Skeletal muscle satellite cell (primary cell): ENCODE results near the gene UCK2.

Experiments used
- H3K27me3 ChIP-seq: 2 replicates; pipeline ENCODE4 v1.7.0; 2013; ENCODE audit warnings: low read length; ENCODE audit not compliant: control insufficient read depth, insufficient read depth
- H3K36me3 ChIP-seq: 2 replicates; pipeline ENCODE4 v1.7.0; 2013; ENCODE audit warnings: mild to moderate bottlenecking, control low read depth, low read length; ENCODE audit not compliant: insufficient read depth
- H3K4me1 ChIP-seq: 2 replicates; pipeline ENCODE4 v1.7.0; 2013; ENCODE audit warnings: low read length; ENCODE audit not compliant: control insufficient read depth, insufficient read depth
- H3K4me2 ChIP-seq: 2 replicates; pipeline ENCODE4 v1.7.0; 2013; ENCODE audit warnings: mild to moderate bottlenecking, low read length
- H3K4me3 ChIP-seq: 2 replicates; pipeline ENCODE4 v1.7.0; 2013; ENCODE audit warnings: low read length
- H3K9ac ChIP-seq: 2 replicates; pipeline ENCODE4 v1.7.0; 2013; ENCODE audit warnings: mild to moderate bottlenecking, low read depth, low read length, moderate library complexity
- H3K9me3 ChIP-seq: replicated peaks from 2 replicates; pipeline ENCODE4 v1.7.0; 2013; ENCODE audit warnings: mild to moderate bottlenecking, control low read depth, low read length

The UCK2 gene

DNA sequence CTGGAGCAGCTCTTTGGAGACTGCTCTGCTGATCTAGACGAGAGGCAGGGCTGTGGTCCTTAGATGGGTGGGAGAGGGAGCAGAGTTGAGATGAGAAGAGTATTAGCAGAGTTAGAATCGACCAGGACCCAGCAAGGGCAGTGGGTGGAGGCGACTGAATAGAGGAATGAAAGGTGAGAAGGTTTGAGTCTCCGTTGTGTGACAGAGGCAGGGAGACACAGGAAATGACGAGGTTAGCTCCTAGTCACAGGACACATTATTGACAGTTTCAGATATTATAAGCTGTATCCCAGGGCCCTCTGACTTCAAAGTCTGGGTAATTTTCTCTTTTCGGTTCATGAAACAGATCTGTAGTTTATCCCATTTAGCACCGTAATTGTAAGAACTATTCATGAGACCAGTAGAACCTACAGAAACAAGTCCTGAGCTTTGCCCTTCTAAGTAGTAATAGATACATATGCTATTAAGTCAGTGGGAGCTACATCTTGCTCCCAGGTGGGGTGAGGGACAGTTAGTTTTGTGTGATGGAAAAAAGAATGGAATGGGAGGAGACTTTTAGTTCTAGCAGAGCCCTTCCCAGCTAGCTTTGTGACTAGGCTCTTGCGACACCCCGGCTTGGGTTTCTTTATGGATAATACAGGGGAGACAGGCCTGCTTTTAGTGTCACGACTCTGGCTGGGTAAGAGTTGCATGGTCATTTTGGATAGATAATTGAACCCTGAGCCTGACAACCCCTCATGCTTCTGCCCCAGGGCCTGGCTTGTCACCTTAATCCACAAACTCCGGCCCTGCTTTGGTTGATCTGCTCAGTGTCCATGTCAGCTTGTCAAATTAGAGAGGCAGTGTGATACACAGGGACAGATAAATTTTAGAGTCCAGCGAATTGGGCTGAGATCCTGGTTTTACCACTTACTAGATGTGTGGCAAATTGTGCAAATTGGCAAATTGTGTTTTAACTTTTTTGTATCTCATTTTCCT lies 70.2 kb downstream of the UCK2 start:
- H3K9ac ChIP-seq: peak overlapping the region; percentile 85
- peaks cover 36% of the 10 kb centered on the region for H3K36me3 ChIP-seq
- H3K4me1 ChIP-seq: peaks cover 70% of the 10 kb centered on the region

DNA sequence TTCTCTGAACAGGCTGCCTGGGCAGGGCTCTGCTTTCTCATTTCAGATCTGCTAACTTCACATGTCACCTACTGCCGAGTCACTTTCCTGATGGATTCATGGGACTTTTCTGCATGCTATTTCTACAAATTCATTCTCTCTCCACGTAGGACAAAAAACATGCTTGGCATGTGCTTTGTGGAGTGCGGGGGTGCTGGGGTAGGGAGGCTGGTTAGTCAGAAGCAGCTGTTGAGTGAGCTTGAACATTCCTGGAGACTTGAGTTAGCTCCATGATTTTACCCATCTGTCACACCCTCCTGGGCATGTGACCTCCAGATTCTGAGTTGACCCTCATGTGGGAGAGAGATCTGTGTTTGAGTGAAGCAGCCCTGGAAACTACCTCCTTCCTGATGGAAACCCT lies 71.4 kb downstream of the UCK2 start:
- H3K4me3 ChIP-seq: no peak overlapping the region
- H3K9ac ChIP-seq: peak overlapping the region; percentile 85
- H3K9me3 ChIP-seq: no peaks in the 10 kb centered on the region
- H3K4me2 ChIP-seq: peak overlapping the region; percentile 61
- H3K27me3 ChIP-seq: no peaks in the 10 kb centered on the region
- peaks cover 80% of the 10 kb centered on the region for H3K4me1 ChIP-seq
- peaks cover 45% of the 10 kb centered on the region for H3K36me3 ChIP-seq

More for the DNA sequence above, 70.2 kb downstream of the UCK2 start:
- Histone ChIP-seq H3K4me2 (peak overlapping the region; percentile 61), H3K9me3 (no peaks in the 10 kb centered on the region), H3K4me3 (peak overlapping the region; percentile 20), H3K27me3 (no peaks in the 10 kb centered on the region)

DNA sequence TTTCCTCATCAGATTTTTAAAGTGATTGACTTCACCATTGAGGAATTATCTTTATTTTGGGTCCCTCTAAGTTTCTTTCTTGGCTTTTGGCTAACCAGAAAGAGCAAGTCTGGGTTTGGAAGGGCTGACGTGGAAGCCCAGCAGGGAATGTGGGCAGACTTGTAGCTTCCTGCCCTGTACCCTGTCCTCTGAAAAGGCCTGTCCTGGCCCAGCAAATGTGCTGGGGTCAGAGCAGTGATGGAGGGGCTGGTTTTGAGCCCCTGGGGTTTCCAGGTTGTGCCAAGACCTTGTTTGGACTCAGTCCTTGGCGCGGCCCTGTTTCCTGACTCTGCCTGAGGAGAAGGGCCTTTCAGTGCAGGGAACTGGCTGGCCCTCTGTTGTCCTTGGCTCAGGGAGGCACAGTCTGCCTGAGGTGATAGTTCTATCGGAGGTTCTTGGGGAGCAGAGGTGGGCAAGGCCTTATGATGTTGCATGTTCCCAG lies 72.1 kb downstream of the UCK2 start:
- Histone ChIP-seq H3K9ac (peak overlapping the region; percentile 80), H3K4me2 (peak overlapping the region; percentile 41), H3K9me3 (no peaks in the 10 kb centered on the region), H3K4me1 (peaks cover 83% of the 10 kb centered on the region), H3K36me3 (peaks cover 40% of the 10 kb centered on the region), H3K27me3 (no peaks in the 10 kb centered on the region), H3K4me3 (peak overlapping the region; percentile 3)

DNA sequence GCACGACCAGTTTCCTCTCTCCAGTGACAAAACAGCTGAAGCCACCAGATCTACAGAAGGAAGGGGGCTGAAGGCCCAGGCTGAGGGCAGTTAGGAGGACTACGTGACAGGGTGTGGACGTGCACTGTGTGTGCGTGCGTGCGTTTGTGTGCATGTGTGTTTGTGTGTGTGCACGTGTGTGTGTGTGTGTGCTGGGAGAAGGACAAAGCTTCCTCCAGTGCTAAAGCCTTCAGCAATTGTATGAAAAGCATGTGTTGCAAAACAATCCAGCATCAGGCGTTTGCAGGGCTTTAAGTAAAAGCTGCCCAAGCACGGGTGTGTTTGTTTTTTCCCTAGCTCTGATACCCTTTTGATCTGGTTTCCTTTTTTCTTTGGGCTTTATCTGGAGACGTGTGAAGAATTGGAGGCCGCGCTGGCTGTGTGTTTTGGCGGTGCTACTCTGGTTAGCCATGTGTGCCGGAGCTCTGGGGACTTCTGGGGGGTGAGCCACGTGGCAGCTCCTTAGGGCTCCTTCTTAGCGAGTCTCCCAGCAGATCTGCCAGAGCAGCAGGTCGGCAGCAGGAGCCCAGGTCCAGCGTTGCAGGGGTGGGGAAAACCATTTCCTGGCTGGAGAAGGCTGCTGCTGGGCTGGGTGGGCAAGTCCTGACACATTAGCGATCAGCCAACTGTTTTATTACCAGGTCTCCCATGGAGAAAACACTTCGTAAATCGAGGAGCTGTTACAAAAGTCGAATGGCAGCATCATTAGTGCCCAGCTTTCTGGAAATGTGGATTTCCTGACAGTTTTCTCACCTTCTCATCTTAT lies 73.4 kb downstream of the UCK2 start:
- Histone ChIP-seq H3K4me3 (peak overlapping the region; percentile 12), H3K4me1 (peaks cover 70% of the 10 kb centered on the region), H3K9me3 (no peaks in the 10 kb centered on the region), H3K36me3 (peaks cover 42% of the 10 kb centered on the region), H3K9ac (peak overlapping the region; percentile 80), H3K27me3 (no peaks in the 10 kb centered on the region), H3K4me2 (peak overlapping the region; percentile 36)

DNA sequence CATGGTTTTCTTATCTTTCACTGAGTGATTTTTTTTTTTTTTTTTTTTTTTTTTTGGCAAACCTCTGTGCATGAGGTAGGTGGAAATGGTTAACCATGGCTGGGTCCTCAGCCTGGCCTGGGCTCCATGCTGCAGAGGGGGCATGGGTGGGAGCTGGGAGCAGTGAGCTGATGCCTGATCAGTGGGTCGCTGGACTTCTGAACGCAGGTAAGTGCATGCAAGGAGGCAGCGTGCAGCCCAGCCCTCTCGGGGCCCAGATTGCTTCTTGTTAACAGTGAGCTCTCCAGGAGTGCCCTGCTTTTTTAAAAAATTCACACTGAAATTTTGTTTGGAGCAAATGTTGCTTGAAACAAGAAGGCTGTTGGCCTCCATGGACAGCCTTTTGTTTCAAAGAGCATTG lies 75.2 kb downstream of the UCK2 start:
- Histone ChIP-seq H3K4me1 (peaks cover 52% of the 10 kb centered on the region), H3K4me3 (no peak overlapping the region), H3K27me3 (no peaks in the 10 kb centered on the region), H3K36me3 (peaks cover 43% of the 10 kb centered on the region), H3K9me3 (no peaks in the 10 kb centered on the region), H3K9ac (no peak overlapping the region), H3K4me2 (no peak overlapping the region)

DNA sequence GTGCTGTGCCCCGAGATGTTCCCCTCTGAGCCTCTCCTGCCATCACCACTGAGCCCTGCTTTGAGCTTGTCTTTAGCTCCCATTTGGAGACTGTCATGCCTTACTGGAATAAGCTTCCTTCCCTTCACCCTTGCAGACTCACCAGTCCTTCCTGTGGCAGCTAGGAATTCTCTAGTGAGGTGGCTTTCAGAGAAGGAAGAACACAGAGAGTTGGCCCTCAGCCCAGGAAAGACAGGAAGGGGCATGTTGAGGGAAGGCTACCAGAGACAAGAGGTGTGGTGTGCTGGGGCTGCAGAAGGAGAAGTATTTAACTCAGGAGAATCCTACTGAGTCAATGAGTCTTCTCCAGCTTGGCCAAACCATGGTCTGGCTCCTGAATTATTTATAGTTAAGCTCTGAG lies 76.3 kb downstream of the UCK2 start:
- Histone ChIP-seq H3K36me3 (peaks cover 54% of the 10 kb centered on the region), H3K4me3 (no peak overlapping the region), H3K9ac (no peak overlapping the region), H3K27me3 (no peaks in the 10 kb centered on the region), H3K4me2 (peak overlapping the region; percentile 7), H3K9me3 (no peaks in the 10 kb centered on the region), H3K4me1 (peaks cover 41% of the 10 kb centered on the region)

DNA sequence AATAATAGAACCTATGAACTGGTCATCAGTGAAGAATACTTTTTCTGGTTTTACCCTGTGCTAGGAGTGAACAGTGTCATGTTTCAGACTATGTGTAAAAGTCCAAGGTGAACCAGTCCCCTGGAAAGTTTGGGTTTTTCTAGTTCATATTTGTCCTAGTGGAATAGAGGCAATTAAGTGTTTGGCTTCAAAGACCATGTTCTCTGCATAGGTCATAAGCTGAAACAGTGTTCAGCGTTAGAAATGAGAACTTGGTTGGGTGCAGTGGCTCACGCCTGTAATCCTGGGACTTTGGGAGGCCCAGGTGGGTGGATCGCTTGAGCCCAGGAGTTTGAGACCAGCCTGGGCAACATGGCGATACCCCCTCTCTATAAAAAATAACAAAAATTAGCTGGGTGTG lies 77.5 kb downstream of the UCK2 start:
- no peaks in the 10 kb centered on the region for H3K27me3 ChIP-seq
- peaks cover 30% of the 10 kb centered on the region for H3K4me1 ChIP-seq
- no peak overlapping the region for H3K9ac ChIP-seq
- H3K4me3 ChIP-seq: no peak overlapping the region
- peaks cover 63% of the 10 kb centered on the region for H3K36me3 ChIP-seq
- H3K9me3 ChIP-seq: no peaks in the 10 kb centered on the region
- H3K4me2 ChIP-seq: no peak overlapping the region

DNA sequence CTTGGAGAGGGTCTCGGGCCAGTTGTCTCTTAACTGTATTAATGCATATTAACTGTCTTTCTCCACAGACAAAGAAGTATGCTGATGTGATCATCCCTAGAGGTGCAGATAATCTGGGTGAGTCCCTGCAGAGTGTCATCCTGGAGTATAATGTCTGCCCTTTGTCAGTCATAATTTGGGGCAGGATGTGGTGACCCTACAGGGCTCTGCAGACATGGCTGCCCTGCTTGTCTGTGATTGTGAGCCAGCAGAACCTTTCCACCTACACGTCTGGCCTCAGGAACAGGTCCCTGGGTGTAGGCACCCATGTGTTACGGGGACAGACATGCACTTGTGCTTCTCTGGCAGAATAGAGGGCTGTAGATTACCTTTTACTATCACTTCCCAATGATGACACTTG lies 78.4 kb downstream of the UCK2 start:
- Histone ChIP-seq H3K36me3 (peaks cover 71% of the 10 kb centered on the region), H3K27me3 (no peaks in the 10 kb centered on the region), H3K4me1 (peaks cover 24% of the 10 kb centered on the region), H3K4me2 (no peak overlapping the region), H3K9me3 (no peaks in the 10 kb centered on the region), H3K4me3 (no peak overlapping the region), H3K9ac (no peak overlapping the region)

DNA sequence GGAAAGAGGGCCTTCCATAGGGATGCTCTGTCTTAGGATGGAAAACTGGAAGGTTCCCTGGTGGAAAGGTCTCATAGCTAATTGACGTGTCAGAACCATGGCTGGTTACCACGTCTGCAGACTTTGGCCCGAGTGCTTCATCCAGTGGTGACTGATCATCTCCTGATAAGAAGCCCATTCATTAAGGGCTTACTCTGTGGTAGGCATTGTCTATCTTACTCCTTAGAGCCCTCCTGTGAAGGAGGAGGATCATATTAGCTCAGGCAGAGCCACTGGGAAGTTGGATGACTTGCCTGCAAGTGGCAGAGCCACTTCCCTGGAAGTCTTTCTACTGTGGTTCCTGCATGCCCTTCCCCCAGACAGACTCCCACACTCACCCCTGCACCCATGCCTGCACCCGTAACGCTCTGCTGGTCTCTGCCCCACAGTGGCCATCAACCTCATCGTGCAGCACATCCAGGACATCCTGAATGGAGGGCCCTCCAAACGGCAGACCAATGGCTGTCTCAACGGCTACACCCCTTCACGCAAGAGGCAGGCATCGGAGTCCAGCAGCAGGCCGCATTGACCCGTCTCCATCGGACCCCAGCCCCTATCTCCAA lies 79.9 kb downstream of the UCK2 start:
- H3K4me1 ChIP-seq: peaks cover 18% of the 10 kb centered on the region
- H3K36me3 ChIP-seq: peaks cover 77% of the 10 kb centered on the region
- H3K9me3 ChIP-seq: no peaks in the 10 kb centered on the region
- H3K4me3 ChIP-seq: no peak overlapping the region
- no peak overlapping the region for H3K4me2 ChIP-seq
- no peak overlapping the region for H3K9ac ChIP-seq
- no peaks in the 10 kb centered on the region for H3K27me3 ChIP-seq

DNA sequence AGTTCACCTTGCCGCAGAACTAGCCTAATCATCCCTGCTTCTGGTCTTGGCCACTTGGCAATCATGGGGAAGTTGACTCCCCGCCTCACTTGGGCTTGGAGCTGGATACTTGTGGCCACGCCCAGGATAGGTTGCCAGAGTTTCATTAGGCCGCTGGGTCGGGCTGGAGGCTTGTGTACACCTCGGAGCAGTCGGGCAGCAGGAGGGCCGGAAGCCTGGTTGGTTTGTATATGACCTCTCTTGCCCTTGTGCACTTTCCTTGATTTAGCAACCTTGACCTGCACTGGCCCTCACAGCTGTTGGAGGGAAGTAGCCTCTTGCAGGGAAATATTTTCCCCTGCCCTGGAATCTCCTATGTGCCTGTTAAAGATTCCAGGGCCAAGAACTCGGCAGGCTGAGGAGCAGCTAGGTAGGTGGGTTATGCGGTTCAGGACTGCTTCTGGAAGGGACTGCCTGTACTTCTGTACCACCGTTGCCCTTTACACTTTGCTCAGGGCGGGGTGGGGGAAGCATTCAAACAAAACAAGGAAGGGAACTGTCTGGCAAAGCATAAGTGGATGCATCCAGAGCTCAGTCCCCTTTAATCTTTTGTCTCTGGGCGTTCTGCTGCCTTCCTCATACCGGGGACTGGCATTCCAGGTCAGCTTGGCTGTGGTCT lies 83.5 kb downstream of the UCK2 start:
- no peak overlapping the region for H3K4me3 ChIP-seq
- no peaks in the 10 kb centered on the region for H3K9me3 ChIP-seq
- no peak overlapping the region for H3K4me2 ChIP-seq
- peaks cover 53% of the 10 kb centered on the region for H3K36me3 ChIP-seq
- no peaks in the 10 kb centered on the region for H3K27me3 ChIP-seq
- H3K9ac ChIP-seq: no peak overlapping the region
- H3K4me1 ChIP-seq: peaks cover 9% of the 10 kb centered on the region
